Glutamatergic neuron (in vitro differentiated cells): ENCODE results near the gene ZNF784. TPM values are rescaled to one million over a fixed set of nuclear protein-coding genes. Genes with fewer than 3 reads are reported as not detected.
A peak's percentile ranks its signal among the peaks of the same experiment; 100 is the strongest.

ENCODE experiments used
- DNase-seq: peaks from one replicate; pipeline ENCODE4 v3.0.0; 2022
- H3K27ac Mint-ChIP-seq: one replicate; pipeline ENCODE4 v1.8.0; 2020; ENCODE audit warnings: mild to moderate bottlenecking, mixed read lengths, inconsistent platforms; ENCODE audit not compliant: unreplicated experiment
- H3K27me3 Mint-ChIP-seq: one replicate; pipeline ENCODE4 v1.8.0; 2020; ENCODE audit warnings: mild to moderate bottlenecking, moderate library complexity, mixed read lengths, inconsistent platforms; ENCODE audit not compliant: unreplicated experiment
- H3K36me3 Mint-ChIP-seq: one replicate; pipeline ENCODE4 v1.8.0; 2020; ENCODE audit warnings: mild to moderate bottlenecking, mixed read lengths, inconsistent platforms; ENCODE audit not compliant: unreplicated experiment
- H3K4me1 Mint-ChIP-seq: one replicate; pipeline ENCODE4 v1.8.0; 2020; ENCODE audit warnings: mild to moderate bottlenecking, low read depth, mixed read lengths, inconsistent platforms; ENCODE audit not compliant: unreplicated experiment
- H3K4me3 Mint-ChIP-seq: one replicate; pipeline ENCODE4 v1.8.0; 2020; ENCODE audit warnings: mild to moderate bottlenecking, mixed read lengths, inconsistent platforms; ENCODE audit not compliant: unreplicated experiment
- H3K9me3 Mint-ChIP-seq: one replicate; pipeline ENCODE4 v1.8.0; 2020; ENCODE audit warnings: mild to moderate bottlenecking, moderate library complexity, mixed read lengths, inconsistent platforms; ENCODE audit not compliant: unreplicated experiment
- total RNA-seq: library from RNA; stranded (reverse); fragmentation: NEBNext Ultra II Directional; extraction: Animal tissue kit (Norgen Biotek cat#: 25700); gene quantifications from one replicate; pipeline ENCODE4 v1.2.1, GENCODE V29; 2021; ENCODE audit not compliant: unreplicated experiment
- TF ChIP-seq, protein P1 (sequence below): fragments of 200-600 bp; sonication (generic); IDR thresholded peaks from one replicate; pipeline ENCODE4 v1.5.0; 2021; ENCODE audit not compliant: partially characterized antibody, unreplicated experiment

The ZNF784 gene
- total RNA-seq, 1 donor from 2014 or later = 8.4 TPM

DNA sequence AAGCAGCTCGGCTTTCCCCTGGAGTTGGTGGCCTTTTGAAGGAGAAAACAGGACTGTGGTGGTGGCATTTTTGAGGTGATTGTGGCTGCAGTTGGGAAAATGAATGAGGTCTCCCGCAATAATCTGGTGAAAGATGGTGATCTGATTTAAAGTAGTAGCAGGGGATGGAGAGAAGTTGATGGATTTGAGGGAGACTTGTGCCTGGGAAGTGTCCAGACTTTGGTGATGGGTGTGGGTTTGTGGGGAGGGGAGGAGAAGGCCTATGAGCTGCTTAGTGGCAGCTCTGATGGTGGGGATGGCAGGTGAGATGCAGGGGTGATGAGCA lies 46.6 kb upstream of the ZNF784 start:
- Mint-ChIP-seq H3K4me3 (peak overlapping the region; percentile 13), H3K27me3 (peaks cover 15% of the 10 kb centered on the region), H3K36me3 (no peaks in the 10 kb centered on the region), H3K4me1 (peaks cover 13% of the 10 kb centered on the region), H3K9me3 (peaks cover 27% of the 10 kb centered on the region), H3K27ac (no peak overlapping the region)
- TF ChIP-seq, protein P1, sequence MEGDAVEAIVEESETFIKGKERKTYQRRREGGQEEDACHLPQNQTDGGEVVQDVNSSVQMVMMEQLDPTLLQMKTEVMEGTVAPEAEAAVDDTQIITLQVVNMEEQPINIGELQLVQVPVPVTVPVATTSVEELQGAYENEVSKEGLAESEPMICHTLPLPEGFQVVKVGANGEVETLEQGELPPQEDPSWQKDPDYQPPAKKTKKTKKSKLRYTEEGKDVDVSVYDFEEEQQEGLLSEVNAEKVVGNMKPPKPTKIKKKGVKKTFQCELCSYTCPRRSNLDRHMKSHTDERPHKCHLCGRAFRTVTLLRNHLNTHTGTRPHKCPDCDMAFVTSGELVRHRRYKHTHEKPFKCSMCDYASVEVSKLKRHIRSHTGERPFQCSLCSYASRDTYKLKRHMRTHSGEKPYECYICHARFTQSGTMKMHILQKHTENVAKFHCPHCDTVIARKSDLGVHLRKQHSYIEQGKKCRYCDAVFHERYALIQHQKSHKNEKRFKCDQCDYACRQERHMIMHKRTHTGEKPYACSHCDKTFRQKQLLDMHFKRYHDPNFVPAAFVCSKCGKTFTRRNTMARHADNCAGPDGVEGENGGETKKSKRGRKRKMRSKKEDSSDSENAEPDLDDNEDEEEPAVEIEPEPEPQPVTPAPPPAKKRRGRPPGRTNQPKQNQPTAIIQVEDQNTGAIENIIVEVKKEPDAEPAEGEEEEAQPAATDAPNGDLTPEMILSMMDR = no peak
- DNase-seq = no peak

DNA sequence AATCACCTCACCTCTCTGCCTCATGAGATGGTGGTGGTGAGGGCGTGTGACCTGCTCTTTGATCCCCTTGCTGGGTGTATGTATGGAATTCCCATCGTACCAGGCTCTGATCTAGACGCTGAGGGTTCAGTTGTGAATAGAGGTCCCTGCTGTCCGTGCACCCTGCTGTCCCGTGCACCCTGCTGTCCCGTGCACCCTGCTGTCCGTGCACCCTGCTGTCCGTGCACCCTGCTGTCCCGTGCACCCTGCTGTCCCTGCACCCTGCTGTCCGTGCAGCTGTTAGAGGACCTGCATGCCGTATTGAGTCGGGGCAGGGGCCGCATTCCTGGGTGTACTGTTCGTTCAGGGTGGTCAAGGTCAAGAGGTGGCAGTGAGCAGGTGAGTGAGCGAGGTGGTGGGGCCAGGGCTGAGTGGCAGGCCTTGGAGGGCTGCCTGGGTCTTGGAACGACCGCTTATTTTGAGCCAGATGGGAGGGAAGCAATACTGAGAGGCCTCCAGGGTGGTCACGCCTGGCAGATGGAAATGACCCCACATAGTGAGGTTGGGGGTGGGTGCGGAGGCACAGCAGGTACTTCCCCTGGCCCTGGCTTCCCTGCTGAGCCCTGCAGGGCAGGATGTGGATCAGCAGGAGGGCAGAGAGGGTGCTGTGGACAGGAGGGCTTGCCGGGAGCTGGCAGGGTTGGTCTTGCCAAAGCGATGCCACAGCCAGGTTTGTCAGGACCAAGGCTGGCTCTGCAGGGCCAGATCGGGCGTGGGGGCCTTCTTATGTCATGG lies 46.1 kb upstream of the ZNF784 start:
- H3K27ac Mint-ChIP-seq = peak overlapping the region; percentile 64
- DNase-seq = no peak
- peaks cover 15% of the 10 kb centered on the region for H3K27me3 Mint-ChIP-seq
- no peaks in the 10 kb centered on the region for H3K36me3 Mint-ChIP-seq
- peaks cover 25% of the 10 kb centered on the region for H3K9me3 Mint-ChIP-seq
- peaks cover 11% of the 10 kb centered on the region for H3K4me1 Mint-ChIP-seq
- TF ChIP-seq, protein P1 = no peak
- no peak overlapping the region for H3K4me3 Mint-ChIP-seq

GRCh38 chr19:55669418-55670279 lies 45.3 kb upstream of the ZNF784 start:
- H3K9me3 Mint-ChIP-seq = peaks cover 24% of the 10 kb centered on the region
- no peaks in the 10 kb centered on the region for H3K36me3 Mint-ChIP-seq
- TF ChIP-seq, protein P1 = no peak
- H3K27ac Mint-ChIP-seq = no peak overlapping the region
- H3K27me3 Mint-ChIP-seq = peaks cover 15% of the 10 kb centered on the region
- peaks cover 11% of the 10 kb centered on the region for H3K4me1 Mint-ChIP-seq
- H3K4me3 Mint-ChIP-seq = no peak overlapping the region
- DNase-seq = no peak

- no peak overlapping the region for H3K27ac Mint-ChIP-seq
- H3K27me3 Mint-ChIP-seq = peaks cover 12% of the 10 kb centered on the region
- no peak for DNase-seq
- H3K4me1 Mint-ChIP-seq = peaks cover 11% of the 10 kb centered on the region
- peaks cover 21% of the 10 kb centered on the region for H3K9me3 Mint-ChIP-seq
- no peak overlapping the region for H3K4me3 Mint-ChIP-seq
- TF ChIP-seq, protein P1 = no peak
- no peaks in the 10 kb centered on the region for H3K36me3 Mint-ChIP-seq
These were observed 44.4 kb upstream of the ZNF784 start for GRCh38 chr19:55668603-55669348.
